Bronchial epithelial cell (primary cell): ENCODE results near the gene FAR2. TPM values are rescaled to one million over a fixed set of nuclear protein-coding genes. Genes with fewer than 3 reads are reported as not detected.

ENCODE experiments used
- DNase-seq: peaks from one replicate; pipeline ENCODE4 v3.0.0-alpha.2; 2010; ENCODE audit warnings: low read depth
- FAIRE-seq: peaks from 2 replicates; lab custom pipeline; 2011; peaks lifted over from hg19 to GRCh38; lab: Jason Lieb, UNC
- H3K27me3 ChIP-seq: 2 replicates; pipeline ENCODE4 v1.5.1; 2011; ENCODE audit warnings: low read length; ENCODE audit not compliant: control insufficient read depth, insufficient read depth
- H3K36me3 ChIP-seq: 2 replicates; pipeline ENCODE4 v1.5.1; 2011; ENCODE audit warnings: low read length; ENCODE audit not compliant: control insufficient read depth, insufficient read depth
- H3K4me3 ChIP-seq: 2 replicates; pipeline ENCODE4 v1.5.1; 2011; ENCODE audit warnings: mild to moderate bottlenecking, low read depth, low read length, control low read depth
- total RNA-seq: library from RNA; depleted of rRNA; stranded (reverse); fragments of >200 nt; gene quantifications from 2 replicates; pipeline ENCODE4 v1.2.1, GENCODE V29; 2014
- TF ChIP-seq, protein P1 (sequence below): IDR thresholded peaks from 2 replicates; pipeline ENCODE4 v1.5.1; 2011; ENCODE audit warnings: mild to moderate bottlenecking, moderate library complexity, low read length, control low read depth, inconsistent platforms; ENCODE audit not compliant: insufficient read depth, severe bottlenecking

FAR2 gene
- total RNA-seq, 1 donor from 2014 or later: 2.4 TPM

DNA sequence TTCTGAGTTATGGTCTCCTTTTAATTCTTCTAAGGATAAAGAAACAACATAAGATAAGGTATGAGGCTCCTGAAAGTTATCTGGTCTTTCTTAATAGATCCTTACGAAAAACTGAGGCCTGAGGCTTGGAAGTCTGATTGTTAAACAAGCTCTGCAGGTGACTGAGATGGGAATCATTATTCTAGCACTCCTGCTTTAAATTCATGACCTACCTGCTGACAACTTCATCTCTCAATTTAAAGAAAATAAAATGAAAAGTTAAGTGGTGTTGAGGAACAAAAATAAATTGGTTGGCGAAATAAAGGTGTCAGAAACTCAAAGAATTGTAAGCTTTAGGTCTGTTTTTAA is 80.1 kb downstream of the FAR2 start:
- no peaks in the 10 kb centered on the region for H3K36me3 ChIP-seq
- FAIRE-seq (no peak), DNase-seq (no peak)
- no peak overlapping the region for H3K4me3 ChIP-seq
- TF ChIP-seq, protein P1, sequence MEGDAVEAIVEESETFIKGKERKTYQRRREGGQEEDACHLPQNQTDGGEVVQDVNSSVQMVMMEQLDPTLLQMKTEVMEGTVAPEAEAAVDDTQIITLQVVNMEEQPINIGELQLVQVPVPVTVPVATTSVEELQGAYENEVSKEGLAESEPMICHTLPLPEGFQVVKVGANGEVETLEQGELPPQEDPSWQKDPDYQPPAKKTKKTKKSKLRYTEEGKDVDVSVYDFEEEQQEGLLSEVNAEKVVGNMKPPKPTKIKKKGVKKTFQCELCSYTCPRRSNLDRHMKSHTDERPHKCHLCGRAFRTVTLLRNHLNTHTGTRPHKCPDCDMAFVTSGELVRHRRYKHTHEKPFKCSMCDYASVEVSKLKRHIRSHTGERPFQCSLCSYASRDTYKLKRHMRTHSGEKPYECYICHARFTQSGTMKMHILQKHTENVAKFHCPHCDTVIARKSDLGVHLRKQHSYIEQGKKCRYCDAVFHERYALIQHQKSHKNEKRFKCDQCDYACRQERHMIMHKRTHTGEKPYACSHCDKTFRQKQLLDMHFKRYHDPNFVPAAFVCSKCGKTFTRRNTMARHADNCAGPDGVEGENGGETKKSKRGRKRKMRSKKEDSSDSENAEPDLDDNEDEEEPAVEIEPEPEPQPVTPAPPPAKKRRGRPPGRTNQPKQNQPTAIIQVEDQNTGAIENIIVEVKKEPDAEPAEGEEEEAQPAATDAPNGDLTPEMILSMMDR: no peak
- no peaks in the 10 kb centered on the region for H3K27me3 ChIP-seq

DNA sequence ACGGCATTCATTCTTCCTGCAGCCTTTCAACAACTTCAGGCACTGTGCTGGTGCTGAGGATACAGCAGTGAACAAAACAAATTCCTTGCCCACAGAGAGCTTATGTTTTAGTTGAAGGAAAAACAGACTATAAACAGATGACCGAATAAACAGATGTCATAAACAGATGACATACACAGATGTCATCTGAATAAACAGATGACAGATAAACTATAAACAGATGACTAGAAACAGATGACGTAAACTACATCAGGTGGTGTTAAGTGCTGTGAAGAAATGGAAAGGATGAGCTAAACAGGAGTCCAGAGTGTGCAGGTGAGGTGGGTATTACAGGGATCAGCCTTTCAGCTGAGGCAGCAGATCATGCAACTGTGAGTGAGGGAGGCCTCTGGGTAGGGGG is 80.9 kb downstream of the FAR2 start:
- DNase-seq (no peak), FAIRE-seq (no peak)
- H3K36me3 ChIP-seq: no peaks in the 10 kb centered on the region
- no peak overlapping the region for H3K4me3 ChIP-seq
- H3K27me3 ChIP-seq: no peaks in the 10 kb centered on the region
- TF ChIP-seq, protein P1: no peak

- TF ChIP-seq, protein P1: no peak
- FAIRE-seq (no peak), DNase-seq (peak; percentile 29)
- Histone ChIP-seq H3K4me3 (no peak overlapping the region), H3K27me3 (no peaks in the 10 kb centered on the region), H3K36me3 (no peaks in the 10 kb centered on the region)
Observed at GRCh38 chr12:29230800-29231560, 81.9 kb downstream of the FAR2 start.

DNA sequence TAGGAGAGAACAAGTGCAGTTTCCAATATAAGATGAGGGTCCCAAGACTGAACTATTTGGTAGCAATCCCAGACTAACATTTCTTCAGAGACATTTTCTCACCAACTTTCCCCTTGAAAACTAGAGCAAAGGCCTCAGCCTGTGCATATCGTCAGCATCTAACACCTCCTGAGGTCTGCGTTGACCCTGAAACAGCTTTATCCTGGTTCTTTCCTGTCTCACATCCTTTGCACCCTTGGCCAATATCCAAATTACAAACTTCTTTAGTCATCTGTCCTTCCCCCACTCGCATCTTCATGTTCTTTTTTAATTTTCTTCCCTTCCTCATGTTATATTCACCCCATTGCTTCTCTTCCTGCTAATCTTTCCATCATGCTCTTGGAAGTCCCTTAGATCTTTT is 83.0 kb downstream of the FAR2 start:
- TF ChIP-seq, protein P1: no peak
- no peak for DNase-seq
- no peak overlapping the region for H3K4me3 ChIP-seq
- FAIRE-seq: no peak
- H3K36me3 ChIP-seq: no peaks in the 10 kb centered on the region
- no peaks in the 10 kb centered on the region for H3K27me3 ChIP-seq

DNA sequence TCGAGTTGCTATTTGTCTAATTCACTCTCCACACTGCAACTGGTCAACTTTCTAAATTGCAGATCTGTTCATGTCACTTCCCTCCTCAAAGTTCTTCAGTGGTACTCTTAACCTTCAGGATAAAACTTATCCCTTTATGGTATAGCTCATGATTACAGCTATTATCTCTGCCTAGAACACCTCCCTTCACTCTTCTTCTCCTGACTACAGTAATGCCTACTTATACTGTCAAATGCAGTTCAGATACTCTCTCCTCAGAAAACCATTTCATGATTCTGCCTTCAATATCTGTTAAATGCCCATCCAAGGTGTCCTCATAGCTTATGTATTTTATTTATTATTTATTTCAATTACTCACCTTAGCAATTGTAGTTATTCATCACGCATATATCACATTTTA is 85.5 kb downstream of the FAR2 start:
- FAIRE-seq (no peak), DNase-seq (no peak)
- H3K27me3 ChIP-seq: no peaks in the 10 kb centered on the region
- no peak overlapping the region for H3K4me3 ChIP-seq
- no peaks in the 10 kb centered on the region for H3K36me3 ChIP-seq
- TF ChIP-seq, protein P1: no peak
